Neural cell (in vitro differentiated cells): ENCODE results near the gene CAMK2G. TPM values are rescaled to one million over a fixed set of nuclear protein-coding genes. Genes with fewer than 3 reads are reported as not detected.

ENCODE experiments used
- H2AFZ ChIP-seq: fragments of 200-600, 300-800 bp; sonication (generic), shearing (Covaris generic); 2 replicates; pipeline ENCODE4 v1.6.0; 2014; ENCODE audit warnings: low read depth, mild to moderate bottlenecking, antibody characterized with exemption, low read length, moderate library complexity
- H3F3A ChIP-seq: fragments of 200-600 bp; shearing (Covaris generic); 2 replicates; pipeline ENCODE4 v1.6.1; 2016; ENCODE audit warnings: mild to moderate bottlenecking, moderate library complexity, mixed read lengths, antibody characterized with exemption, low read length; ENCODE audit not compliant: insufficient read depth, poor library complexity, severe bottlenecking
- H3K27ac ChIP-seq: fragments of 200-600, 300-800 bp; sonication (generic), shearing (Covaris generic); 2 replicates; pipeline ENCODE4 v1.5.1; 2014; ENCODE audit warnings: mild to moderate bottlenecking, low read length, moderate library complexity
- H3K27me3 ChIP-seq: fragments of 300-800, 200-600 bp; sonication (generic), shearing (Covaris generic); 2 replicates; pipeline ENCODE4 v1.6.0; 2014; ENCODE audit warnings: mild to moderate bottlenecking, low read depth, low read length, moderate library complexity; ENCODE audit not compliant: insufficient read depth
- H3K36me3 ChIP-seq: fragments of 300-800, 200-600 bp; sonication (generic), shearing (Covaris generic); 2 replicates; pipeline ENCODE4 v1.5.1; 2014; ENCODE audit warnings: mild to moderate bottlenecking, antibody characterized with exemption, low read length, moderate library complexity; ENCODE audit not compliant: insufficient read depth
- H3K4me2 ChIP-seq: fragments of 300-800, 200-600 bp; sonication (generic), shearing (Covaris generic); 2 replicates; pipeline ENCODE4 v1.6.0; 2014; ENCODE audit warnings: mild to moderate bottlenecking, low read length
- H3K4me3 ChIP-seq: fragments of 300-800, 200-600 bp; sonication (generic), shearing (Covaris generic); 2 replicates; pipeline ENCODE4 v1.5.1; 2014; ENCODE audit warnings: mild to moderate bottlenecking, low read length, moderate library complexity
- H3K79me2 ChIP-seq: fragments of 200-600 bp; shearing (Covaris generic); replicated peaks from 2 replicates; pipeline ENCODE4 v1.6.0; 2014; ENCODE audit warnings: mild to moderate bottlenecking, low read length, moderate library complexity; ENCODE audit not compliant: insufficient read depth
- H3K9ac ChIP-seq: fragments of 300-800, 200-600 bp; sonication (generic), shearing (Covaris generic); 2 replicates; pipeline ENCODE4 v1.6.1; 2016; ENCODE audit warnings: mild to moderate bottlenecking, low read length, mixed read lengths
- H3K9me2 ChIP-seq: fragments of 200-600 bp; shearing (Covaris generic); 2 replicates; pipeline ENCODE4 v1.6.1; 2016; ENCODE audit warnings: mild to moderate bottlenecking, low read length, mixed read lengths; ENCODE audit not compliant: insufficient read depth
- H3K9me3 ChIP-seq: fragments of 200-600, 300-800 bp; sonication (generic), shearing (Covaris generic); 2 replicates; pipeline ENCODE4 v1.6.1; 2016; ENCODE audit warnings: mild to moderate bottlenecking, mixed run types, low read length, moderate library complexity, mixed read lengths
- H4K20me1 ChIP-seq: fragments of 200-600 bp; shearing (Covaris generic); 2 replicates; pipeline ENCODE4 v1.6.1; 2016; ENCODE audit warnings: mild to moderate bottlenecking, mixed run types; ENCODE audit not compliant: insufficient read depth
- EP300 ChIP-seq: fragments of 450-650 bp; conservative IDR thresholded peaks from 2 replicates; pipeline ENCODE4 v1.6.1; 2014; ENCODE audit warnings: antibody characterized with exemption, mild to moderate bottlenecking, moderate library complexity; ENCODE audit not compliant: poor library complexity, severe bottlenecking
- EZH2 ChIP-seq: fragments of 200-600, 300-800 bp; shearing (Covaris generic), sonication (generic); IDR thresholded peaks from 2 replicates; pipeline ENCODE4 v1.6.1; 2014; ENCODE audit warnings: antibody characterized with exemption, low read length, borderline replicate concordance, mild to moderate bottlenecking; ENCODE audit not compliant: insufficient read depth, poor library complexity, severe bottlenecking
- MXI1 ChIP-seq: fragments of 450-650 bp; conservative IDR thresholded peaks from 2 replicates; pipeline ENCODE4 v1.6.1; 2014; ENCODE audit warnings: antibody characterized with exemption, mild to moderate bottlenecking; ENCODE audit not compliant: poor library complexity, severe bottlenecking
- POLR2AphosphoS5 ChIP-seq: IDR thresholded peaks from 2 replicates; pipeline ENCODE4 v1.6.1; 2012
- RAD21 ChIP-seq: fragments of 450-650 bp; conservative IDR thresholded peaks from 2 replicates; pipeline ENCODE4 v1.6.1; 2014; ENCODE audit warnings: antibody characterized with exemption, mild to moderate bottlenecking, moderate library complexity
- SMC3 ChIP-seq: fragments of 450-650 bp; conservative IDR thresholded peaks from 2 replicates; pipeline ENCODE4 v1.6.1; 2014; ENCODE audit warnings: antibody characterized with exemption, mild to moderate bottlenecking, moderate library complexity; ENCODE audit not compliant: poor library complexity
- TAF1 ChIP-seq: IDR thresholded peaks from 2 replicates; pipeline ENCODE4 v1.6.1; 2012; ENCODE audit warnings: low read depth
- polyA plus RNA-seq: library from polyadenylated mRNA; depleted of rRNA; stranded (reverse); fragments of >200 nt; gene quantifications from 2 replicates; pipeline ENCODE4 v1.2.3, GENCODE V29; 2014
- TF ChIP-seq, protein P1 (sequence below): IDR thresholded peaks from 2 replicates; pipeline ENCODE4 v1.6.1; 2012; ENCODE audit warnings: borderline replicate concordance
- TF ChIP-seq, protein P2 (sequence below): fragments of 450-650 bp; IDR thresholded peaks from 2 replicates; pipeline ENCODE4 v1.5.1; 2014; ENCODE audit warnings: antibody characterized with exemption, mild to moderate bottlenecking, moderate library complexity; ENCODE audit not compliant: poor library complexity, severe bottlenecking

Gene CAMK2G
- polyA plus RNA-seq, 1 donor from 2014 or later: 55.4 TPM

DNA sequence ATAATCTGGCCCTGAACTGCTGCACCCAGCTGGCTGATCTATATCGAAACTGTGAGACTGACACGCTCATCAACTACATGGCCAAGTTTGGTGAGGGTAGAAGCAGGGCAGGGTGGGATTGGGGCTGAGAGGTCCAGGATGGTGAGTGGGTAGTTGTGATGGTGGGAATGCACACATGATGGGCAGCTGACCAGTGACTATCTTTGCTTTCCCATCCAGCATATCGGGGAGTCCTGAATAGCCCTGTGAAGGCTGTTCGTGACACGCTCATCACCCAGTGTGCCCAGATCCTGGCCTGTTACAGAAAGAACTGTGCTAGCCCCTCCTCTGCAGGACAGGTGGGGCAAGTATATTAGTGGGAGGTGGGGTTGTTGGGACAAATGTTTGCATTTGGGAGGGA lies 105.0 kb downstream of the CAMK2G start:
- TF ChIP-seq TAF1 (no peak), POLR2AphosphoS5 (no peak), SMC3 (no peak), MXI1 (no peak), RAD21 (no peak), EP300 (no peak), EZH2 (no peak)
- TF ChIP-seq, protein P1, sequence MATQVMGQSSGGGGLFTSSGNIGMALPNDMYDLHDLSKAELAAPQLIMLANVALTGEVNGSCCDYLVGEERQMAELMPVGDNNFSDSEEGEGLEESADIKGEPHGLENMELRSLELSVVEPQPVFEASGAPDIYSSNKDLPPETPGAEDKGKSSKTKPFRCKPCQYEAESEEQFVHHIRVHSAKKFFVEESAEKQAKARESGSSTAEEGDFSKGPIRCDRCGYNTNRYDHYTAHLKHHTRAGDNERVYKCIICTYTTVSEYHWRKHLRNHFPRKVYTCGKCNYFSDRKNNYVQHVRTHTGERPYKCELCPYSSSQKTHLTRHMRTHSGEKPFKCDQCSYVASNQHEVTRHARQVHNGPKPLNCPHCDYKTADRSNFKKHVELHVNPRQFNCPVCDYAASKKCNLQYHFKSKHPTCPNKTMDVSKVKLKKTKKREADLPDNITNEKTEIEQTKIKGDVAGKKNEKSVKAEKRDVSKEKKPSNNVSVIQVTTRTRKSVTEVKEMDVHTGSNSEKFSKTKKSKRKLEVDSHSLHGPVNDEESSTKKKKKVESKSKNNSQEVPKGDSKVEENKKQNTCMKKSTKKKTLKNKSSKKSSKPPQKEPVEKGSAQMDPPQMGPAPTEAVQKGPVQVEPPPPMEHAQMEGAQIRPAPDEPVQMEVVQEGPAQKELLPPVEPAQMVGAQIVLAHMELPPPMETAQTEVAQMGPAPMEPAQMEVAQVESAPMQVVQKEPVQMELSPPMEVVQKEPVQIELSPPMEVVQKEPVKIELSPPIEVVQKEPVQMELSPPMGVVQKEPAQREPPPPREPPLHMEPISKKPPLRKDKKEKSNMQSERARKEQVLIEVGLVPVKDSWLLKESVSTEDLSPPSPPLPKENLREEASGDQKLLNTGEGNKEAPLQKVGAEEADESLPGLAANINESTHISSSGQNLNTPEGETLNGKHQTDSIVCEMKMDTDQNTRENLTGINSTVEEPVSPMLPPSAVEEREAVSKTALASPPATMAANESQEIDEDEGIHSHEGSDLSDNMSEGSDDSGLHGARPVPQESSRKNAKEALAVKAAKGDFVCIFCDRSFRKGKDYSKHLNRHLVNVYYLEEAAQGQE: no peak
- TF ChIP-seq, protein P2, sequence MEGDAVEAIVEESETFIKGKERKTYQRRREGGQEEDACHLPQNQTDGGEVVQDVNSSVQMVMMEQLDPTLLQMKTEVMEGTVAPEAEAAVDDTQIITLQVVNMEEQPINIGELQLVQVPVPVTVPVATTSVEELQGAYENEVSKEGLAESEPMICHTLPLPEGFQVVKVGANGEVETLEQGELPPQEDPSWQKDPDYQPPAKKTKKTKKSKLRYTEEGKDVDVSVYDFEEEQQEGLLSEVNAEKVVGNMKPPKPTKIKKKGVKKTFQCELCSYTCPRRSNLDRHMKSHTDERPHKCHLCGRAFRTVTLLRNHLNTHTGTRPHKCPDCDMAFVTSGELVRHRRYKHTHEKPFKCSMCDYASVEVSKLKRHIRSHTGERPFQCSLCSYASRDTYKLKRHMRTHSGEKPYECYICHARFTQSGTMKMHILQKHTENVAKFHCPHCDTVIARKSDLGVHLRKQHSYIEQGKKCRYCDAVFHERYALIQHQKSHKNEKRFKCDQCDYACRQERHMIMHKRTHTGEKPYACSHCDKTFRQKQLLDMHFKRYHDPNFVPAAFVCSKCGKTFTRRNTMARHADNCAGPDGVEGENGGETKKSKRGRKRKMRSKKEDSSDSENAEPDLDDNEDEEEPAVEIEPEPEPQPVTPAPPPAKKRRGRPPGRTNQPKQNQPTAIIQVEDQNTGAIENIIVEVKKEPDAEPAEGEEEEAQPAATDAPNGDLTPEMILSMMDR: no peak
- Histone ChIP-seq H2AFZ (no peak overlapping the region), H3K9me2 (no peaks in the 10 kb centered on the region), H3F3A (no peaks in the 10 kb centered on the region), H3K9me3 (no peaks in the 10 kb centered on the region), H3K4me2 (no peak overlapping the region), H3K36me3 (no peaks in the 10 kb centered on the region), H3K9ac (no peak overlapping the region), H3K27me3 (no peaks in the 10 kb centered on the region), H3K79me2 (peaks cover 6% of the 10 kb centered on the region), H4K20me1 (no peaks in the 10 kb centered on the region), H3K27ac (no peak overlapping the region), H3K4me3 (no peak overlapping the region)

DNA sequence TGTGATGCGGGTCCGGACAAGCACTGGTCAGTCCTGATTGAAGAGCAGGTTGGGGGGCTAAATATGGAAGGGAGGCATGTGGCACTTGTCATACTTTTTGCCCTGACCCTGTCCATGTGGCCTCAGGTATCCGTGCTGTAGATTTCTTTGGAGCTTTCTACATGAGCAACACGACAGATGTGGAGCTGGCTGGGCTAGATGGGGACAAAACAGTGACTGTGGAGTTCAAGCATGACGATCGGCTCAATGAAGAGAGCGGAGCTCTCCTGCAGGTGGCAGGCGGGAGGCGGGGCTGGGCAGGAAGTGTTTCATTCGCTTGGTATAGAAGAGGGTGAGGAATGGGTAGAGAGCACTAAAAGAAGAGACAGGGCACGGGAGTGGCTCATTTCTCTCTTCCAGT lies 105.5 kb downstream of the CAMK2G start:
- Histone ChIP-seq H3K4me3 (no peak overlapping the region), H3F3A (no peaks in the 10 kb centered on the region), H3K4me2 (no peak overlapping the region), H3K27ac (no peak overlapping the region), H3K9ac (no peak overlapping the region), H4K20me1 (no peaks in the 10 kb centered on the region), H3K9me3 (no peaks in the 10 kb centered on the region), H3K27me3 (no peaks in the 10 kb centered on the region), H2AFZ (no peak overlapping the region), H3K9me2 (no peaks in the 10 kb centered on the region), H3K79me2 (peaks cover 1% of the 10 kb centered on the region), H3K36me3 (no peaks in the 10 kb centered on the region)
- TF ChIP-seq TAF1 (no peak), EP300 (no peak), MXI1 (no peak), RAD21 (no peak), SMC3 (no peak)
- TF ChIP-seq, protein P1: no peak
- TF ChIP-seq, protein P2: no peak
